Heart left ventricle (tissue), 16 donors: ENCODE data around the gene PAM16. TPM values are rescaled to one million over a fixed set of nuclear protein-coding genes. Genes with fewer than 3 reads are reported as not detected.
A peak's percentile ranks its signal among the peaks of the same experiment; 100 is the strongest.

Source experiments
- ATAC-seq, 4 donors: fragments of 200-7000 bp; cut with Tn5 transposase; one replicate each; pipeline ENCODE4 v1.9.1; 2020 to 2022; ENCODE audit warnings: moderate library complexity in 4 of 4, mild to moderate bottlenecking in 3 of 4, moderate number of reproducible peaks in 1 of 4
- DNase-seq, 5 donors: peaks; one replicate each; pipeline ENCODE4 v3.0.0-alpha.2; 2020
- H3K27ac ChIP-seq, 12 donors: fragments of 200-600 bp; sonication (generic) in 4 of 12; one replicate each; pipeline versions ENCODE4 v1.5.0 to v1.8.0; 2016 to 2022; ENCODE audit warnings: mild to moderate bottlenecking in 2 of 12
- H3K27me3 ChIP-seq, 9 donors: fragments of 200-600 bp; sonication (generic) in 2 of 9; one replicate each; pipeline versions ENCODE4 v1.5.1 to v1.8.0; 2016 to 2022; ENCODE audit warnings: mild to moderate bottlenecking in 3 of 9
- H3K36me3 ChIP-seq, 9 donors: fragments of 200-600 bp; sonication (generic) in 2 of 9; one replicate each; pipeline versions ENCODE4 v1.5.0 to v1.8.0; 2018 to 2022; ENCODE audit warnings: mild to moderate bottlenecking in 2 of 9
- H3K4me1 ChIP-seq, 12 donors: fragments of 200-600 bp; sonication (generic) in 4 of 12; one replicate each; pipeline versions ENCODE4 v1.5.0 to v1.8.0; 2016 to 2022; ENCODE audit warnings: mild to moderate bottlenecking in 3 of 12
- H3K4me3 ChIP-seq, 12 donors: fragments of 200-600 bp; sonication (generic) in 4 of 12; one replicate each; pipeline versions ENCODE4 v1.5.0 to v1.8.0; 2017 to 2022; ENCODE audit warnings: mild to moderate bottlenecking in 9 of 12, moderate library complexity in 4 of 12
- H3K9me3 ChIP-seq, 12 donors: fragments of 200-600 bp; sonication (generic) in 4 of 12; one replicate each; pipeline versions ENCODE4 v1.5.0 to v1.8.0; 2016 to 2022; ENCODE audit warnings: mild to moderate bottlenecking in 1 of 12
- POLR2A ChIP-seq, 2 donors: fragments of 450-650 bp; IDR thresholded peaks; one replicate each; pipeline ENCODE4 v1.6.1; 2017; ENCODE audit warnings: antibody characterized with exemption in 2 of 2, mild to moderate bottlenecking in 2 of 2, moderate library complexity in 2 of 2
- WGBS, 4 donors: extraction: QIAGEN DNeasy Blood & Tissue Kit in 2 of 4; methylation state at CpG; one replicate each; pipeline versions ENCODE4 v1.1.5 to v1.1.7; 2013 to 2018; 5-methylcytosine and 5-hydroxymethylcytosine counted together
- intact Hi-C, 10 donors: fragments of 100-400 bp; cut with DNase I; formaldehyde crosslinking; loops; one replicate each; pipeline versions ENCODE4 v1.11.1 to v1.14.2; 2022
- polyA plus RNA-seq, 2 donors: library from polyadenylated mRNA; stranded (reverse); fragments of 200-250 nt; gene quantifications; one replicate each; pipeline ENCODE4 v1.2.3, GENCODE V29; 2013
- total RNA-seq, 9 donors: library from RNA; depleted of rRNA in 2 of 9; stranded (reverse); fragments of >200 nt in 2 of 9; fragmentation: NEBNext Ultra II Directional in 3 of 9; extraction: Animal tissue kit (Norgen Biotek cat#: 25700) in 3 of 9; gene quantifications; one replicate each; pipeline versions ENCODE4 v1.1.0 to v1.2.4, GENCODE V29; 2016 to 2023
- TF ChIP-seq, protein P1 (sequence below), 12 donors: fragments of 200-600 bp; sonication (generic) in 4 of 12; IDR thresholded peaks; one replicate each; pipeline versions ENCODE4 v1.5.0 to v1.8.0; 2018 to 2022; ENCODE audit warnings: antibody characterized with exemption in 12 of 12, mild to moderate bottlenecking in 5 of 12
- donor health status: ischemic (EF 13 %, LVEDD 7.1; RV severe dilation, severe dysfunction).
- donor health status: healthy with polysubstance abuse.
- donor health status: DM: no; HTN: yes; CAD: no.
- donor health status: DM: no; HTN: no; CAD: no.
- donor health status: ischemic (EF 25% LVEDD 6.9; RV normal size, moderate dysfunction).
- donor health status: ischemic (EF 25% LVEDD 5.7; RV mildly dilated, moderate dysfunction).
- donor health status: healthy.
- donor health status: DM: yes; HTN: yes; CAD: no.
- donor health status: ischemic (EF 35%, LVEDD 5.7; RV mildly dilated, moderate dysfunction).
- donor health status: nonischemic (EF 11% LVEDD 7.7; RV severe dilation, severe dysfunction).
- donor health status: DM: yes; HTN: yes; CAD: no.
- donor health status: PGD.
- donor health status: ischemic (EF 29% LVEDD 5.4; RV normal size, mild dysfunction).
- donor health status: nonischemic (EF 23%, LVEDD 6.1; RV moderate dilation, normal function).

Gene PAM16
- total and polyA plus RNA-seq, 11 donors = 32.7 to 210 (median 65.0) TPM

DNA sequence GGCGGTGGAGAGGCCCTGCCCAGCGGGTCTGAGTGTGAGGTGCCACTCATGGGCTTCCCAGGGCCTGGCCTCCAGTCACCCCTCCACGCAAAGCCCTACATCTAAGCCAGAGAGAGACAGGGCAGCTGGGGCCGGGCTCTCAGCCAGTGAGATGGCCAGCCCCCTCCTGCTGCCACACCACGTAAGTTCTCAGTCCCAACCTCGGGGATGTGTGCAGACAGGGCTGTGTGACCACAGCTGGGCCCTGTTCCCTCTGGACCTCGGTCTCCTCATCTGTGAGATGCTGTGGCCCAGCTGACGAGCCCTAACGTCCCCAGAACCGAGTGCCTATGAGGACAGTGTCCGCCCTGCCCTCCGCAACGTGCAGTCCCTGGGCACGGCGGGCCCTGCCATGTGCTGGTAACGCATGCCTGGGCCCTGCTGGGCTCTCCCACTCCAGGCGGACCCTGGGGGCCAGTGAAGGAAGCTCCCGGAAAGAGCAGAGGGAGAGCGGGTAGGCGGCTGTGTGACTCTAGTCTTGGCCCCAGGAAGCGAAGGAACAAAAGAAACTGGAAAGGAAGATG lies 31.8 kb upstream of the PAM16 start:
- Histone ChIP-seq H3K4me3 (no peak overlapping the region), H3K27ac (peak overlapping the region in 3 of 12 donors; percentile 1 to 33 (median 18)), H3K27me3 (no peaks in the 10 kb centered on the region), H3K9me3 (no peaks in the 10 kb centered on the region), H3K36me3 (peaks cover 0 to 75% (median 21%) of the 10 kb centered on the region in 9 donors), H3K4me1 (peaks cover 0 to 46% (median 16%) of the 10 kb centered on the region in 12 donors)
- ATAC-seq = no peak
- intact Hi-C loops = no loop called here
- WGBS, 4 donors = 82 to 85% (median 84%) methylated on average over 17 to 21 of the region's 21 CpGs
- peak in 2 of 5 donors; percentile 33 to 46 for DNase-seq
- TF ChIP-seq POLR2A (IDR thresholded peaks at IDR 0.05) = no peak
- TF ChIP-seq, protein P1, sequence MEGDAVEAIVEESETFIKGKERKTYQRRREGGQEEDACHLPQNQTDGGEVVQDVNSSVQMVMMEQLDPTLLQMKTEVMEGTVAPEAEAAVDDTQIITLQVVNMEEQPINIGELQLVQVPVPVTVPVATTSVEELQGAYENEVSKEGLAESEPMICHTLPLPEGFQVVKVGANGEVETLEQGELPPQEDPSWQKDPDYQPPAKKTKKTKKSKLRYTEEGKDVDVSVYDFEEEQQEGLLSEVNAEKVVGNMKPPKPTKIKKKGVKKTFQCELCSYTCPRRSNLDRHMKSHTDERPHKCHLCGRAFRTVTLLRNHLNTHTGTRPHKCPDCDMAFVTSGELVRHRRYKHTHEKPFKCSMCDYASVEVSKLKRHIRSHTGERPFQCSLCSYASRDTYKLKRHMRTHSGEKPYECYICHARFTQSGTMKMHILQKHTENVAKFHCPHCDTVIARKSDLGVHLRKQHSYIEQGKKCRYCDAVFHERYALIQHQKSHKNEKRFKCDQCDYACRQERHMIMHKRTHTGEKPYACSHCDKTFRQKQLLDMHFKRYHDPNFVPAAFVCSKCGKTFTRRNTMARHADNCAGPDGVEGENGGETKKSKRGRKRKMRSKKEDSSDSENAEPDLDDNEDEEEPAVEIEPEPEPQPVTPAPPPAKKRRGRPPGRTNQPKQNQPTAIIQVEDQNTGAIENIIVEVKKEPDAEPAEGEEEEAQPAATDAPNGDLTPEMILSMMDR (IDR thresholded peaks at IDR 0.05) = no peak

DNA sequence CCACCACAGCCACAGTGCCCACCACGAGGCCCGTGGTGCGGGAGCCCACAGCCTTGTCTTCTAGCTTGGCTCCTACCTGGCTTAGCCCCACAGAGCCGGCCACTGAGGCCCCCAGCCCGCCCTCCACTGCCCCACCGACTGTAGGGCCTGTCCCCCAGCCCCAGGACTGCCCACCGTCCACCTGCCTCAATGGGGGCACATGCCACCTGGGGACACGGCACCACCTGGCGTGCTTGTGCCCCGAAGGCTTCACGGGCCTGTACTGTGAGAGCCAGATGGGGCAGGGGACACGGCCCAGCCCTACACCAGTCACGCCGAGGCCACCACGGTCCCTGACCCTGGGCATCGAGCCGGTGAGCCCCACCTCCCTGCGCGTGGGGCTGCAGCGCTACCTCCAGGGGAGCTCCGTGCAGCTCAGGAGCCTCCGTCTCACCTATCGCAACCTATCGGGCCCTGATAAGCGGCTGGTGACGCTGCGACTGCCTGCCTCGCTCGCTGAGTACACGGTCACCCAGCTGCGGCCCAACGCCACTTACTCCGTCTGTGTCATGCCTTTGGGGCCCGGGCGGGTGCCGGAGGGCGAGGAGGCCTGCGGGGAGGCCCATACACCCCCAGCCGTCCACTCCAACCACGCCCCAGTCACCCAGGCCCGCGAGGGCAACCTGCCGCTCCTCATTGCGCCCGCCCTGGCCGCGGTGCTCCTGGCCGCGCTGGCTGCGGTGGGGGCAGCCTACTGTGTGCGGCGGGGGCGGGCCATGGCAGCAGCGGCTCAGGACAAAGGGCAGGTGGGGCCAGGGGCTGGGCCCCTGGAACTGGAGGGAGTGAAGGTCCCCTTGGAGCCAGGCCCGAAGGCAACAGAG lies 31.0 kb upstream of the PAM16 start:
- Histone ChIP-seq H3K27me3 (no peaks in the 10 kb centered on the region), H3K9me3 (no peaks in the 10 kb centered on the region), H3K4me3 (no peak overlapping the region), H3K27ac (peak overlapping the region in 2 of 12 donors; percentile 18 to 33), H3K4me1 (peaks cover 0 to 46% (median 22%) of the 10 kb centered on the region in 12 donors), H3K36me3 (peaks cover 0 to 69% (median 20%) of the 10 kb centered on the region in 9 donors)
- WGBS, 4 donors = 93 to 96% (median 95%) methylated on average over 35 to 55 of the region's 55 CpGs
- intact Hi-C loops = no loop called here
- ATAC-seq (no peak), DNase-seq (peak in 1 of 5 donors; percentile 18)
- no peak for TF ChIP-seq POLR2A (IDR thresholded peaks at IDR 0.05)
- TF ChIP-seq, protein P1 (IDR thresholded peaks at IDR 0.05) = no peak

DNA sequence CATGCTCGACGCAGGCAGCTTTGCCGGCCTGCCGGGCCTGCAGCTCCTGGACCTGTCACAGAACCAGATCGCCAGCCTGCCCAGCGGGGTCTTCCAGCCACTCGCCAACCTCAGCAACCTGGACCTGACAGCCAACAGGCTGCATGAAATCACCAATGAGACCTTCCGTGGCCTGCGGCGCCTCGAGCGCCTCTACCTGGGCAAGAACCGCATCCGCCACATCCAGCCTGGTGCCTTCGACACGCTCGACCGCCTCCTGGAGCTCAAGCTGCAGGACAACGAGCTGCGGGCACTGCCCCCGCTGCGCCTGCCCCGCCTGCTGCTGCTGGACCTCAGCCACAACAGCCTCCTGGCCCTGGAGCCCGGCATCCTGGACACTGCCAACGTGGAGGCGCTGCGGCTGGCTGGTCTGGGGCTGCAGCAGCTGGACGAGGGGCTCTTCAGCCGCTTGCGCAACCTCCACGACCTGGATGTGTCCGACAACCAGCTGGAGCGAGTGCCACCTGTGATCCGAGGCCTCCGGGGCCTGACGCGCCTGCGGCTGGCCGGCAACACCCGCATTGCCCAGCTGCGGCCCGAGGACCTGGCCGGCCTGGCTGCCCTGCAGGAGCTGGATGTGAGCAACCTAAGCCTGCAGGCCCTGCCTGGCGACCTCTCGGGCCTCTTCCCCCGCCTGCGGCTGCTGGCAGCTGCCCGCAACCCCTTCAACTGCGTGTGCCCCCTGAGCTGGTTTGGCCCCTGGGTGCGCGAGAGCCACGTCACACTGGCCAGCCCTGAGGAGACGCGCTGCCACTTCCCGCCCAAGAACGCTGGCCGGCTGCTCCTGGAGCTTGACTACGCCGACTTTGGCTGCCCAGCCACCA lies 30.2 kb upstream of the PAM16 start:
- Histone ChIP-seq H3K27me3 (no peaks in the 10 kb centered on the region), H3K4me3 (no peak overlapping the region), H3K36me3 (peaks cover 0 to 60% (median 20%) of the 10 kb centered on the region in 9 donors), H3K4me1 (peaks cover 5 to 46% (median 27%) of the 10 kb centered on the region in 12 donors), H3K27ac (no peak overlapping the region), H3K9me3 (no peaks in the 10 kb centered on the region)
- intact Hi-C loops = no loop called here
- 95% methylated on average over 35 to 59 of the region's 59 CpGs for WGBS, 4 donors
- ATAC-seq (no peak), DNase-seq (peak in 3 of 5 donors; percentile 25 to 63 (median 33))
- TF ChIP-seq, protein P1 (IDR thresholded peaks at IDR 0.05) = no peak
- TF ChIP-seq POLR2A (IDR thresholded peaks at IDR 0.05) = no peak
